Fibroblast of mammary gland (primary cell): ENCODE results near the gene SIGMAR1.

Source experiments
- DNase-seq: peaks from one replicate; pipeline ENCODE4 v3.0.0-alpha.2; 2010; ENCODE audit warnings: low read depth
- H3K4me3 ChIP-seq: 2 replicates; pipeline ENCODE4 v1.5.1; 2011; ENCODE audit warnings: low read depth, mild to moderate bottlenecking, low read length, moderate library complexity; ENCODE audit not compliant: control insufficient read depth
- CTCF ChIP-seq: conservative IDR thresholded peaks from 2 replicates; pipeline ENCODE4 v1.5.1; 2011; ENCODE audit warnings: low read depth, low read length, inconsistent platforms; ENCODE audit not compliant: control insufficient read depth, insufficient read depth

Gene SIGMAR1

GRCh38 chr9:34611811-34612787 is 25.5 kb downstream of the SIGMAR1 start, which contains the start of gene RPP25L:
TSS of gene RPP25L (minus strand) at chr9:34612097. CDS start at chr9:34611296, 801 bp downstream.
- H3K4me3 ChIP-seq, result peak within 1 kb of the TSS; percentile 88
- no peak for TF ChIP-seq CTCF
- peak; percentile 72 for DNase-seq

- peak overlapping the region; percentile 88 for H3K4me3 ChIP-seq
- no peak for TF ChIP-seq CTCF
Measured at GRCh38 chr9:34611251-34611810, 26.3 kb downstream of the SIGMAR1 start.

GRCh38 chr9:34610434-34611206 is 27.0 kb downstream of the SIGMAR1 start:
- peak overlapping the region; percentile 88 for H3K4me3 ChIP-seq
- DNase-seq, result no peak
- TF ChIP-seq CTCF, result no peak

More at GRCh38 chr9:34611251-34611810, 26.3 kb downstream of the SIGMAR1 start:
- no peak for DNase-seq

GRCh38 chr9:34607331-34607730 is 30.3 kb downstream of the SIGMAR1 start:
- no peak overlapping the region for H3K4me3 ChIP-seq
- TF ChIP-seq CTCF, result no peak
- no peak for DNase-seq

- TF ChIP-seq CTCF, result no peak
- DNase-seq, result no peak
- no peak overlapping the region for H3K4me3 ChIP-seq
Measured at GRCh38 chr9:34606905-34607304, 30.7 kb downstream of the SIGMAR1 start.

GRCh38 chr9:34606190-34606589 is 31.4 kb downstream of the SIGMAR1 start:
- no peak for DNase-seq
- TF ChIP-seq CTCF, result no peak
- no peak overlapping the region for H3K4me3 ChIP-seq
